GM13977 (cell line): ENCODE measurements around the gene L3MBTL2.

ENCODE experiments used
- DNase-seq: peaks from one replicate; pipeline ENCODE4 v3.0.0; 2012; ENCODE audit warnings: low spot score
- CTCF ChIP-seq: IDR thresholded peaks from 2 replicates; pipeline ENCODE4 v1.5.1; 2012; ENCODE audit warnings: mild to moderate bottlenecking, control low read depth; ENCODE audit not compliant: insufficient read depth; ENCODE audit errors: extremely low read depth, missing control alignments
- in situ Hi-C: fragments of 300-500 bp; cut with MboI; formaldehyde crosslinking; loops from one replicate; pipeline ENCODE4 v1.12.0; 2022; ENCODE audit warnings: low sequenced_read_pairs, low pct_unique_long_range_greater_than_20kb, mixed read lengths, inconsistent platforms; ENCODE audit not compliant: unreplicated experiment

L3MBTL2 gene

GRCh38 chr22:41204992-41205900 is at the start of gene L3MBTL2:
Gene L3MBTL2 (plus strand): TSS chr22:41205312. CDS start chr22:41205363, 51 bp downstream.
- in situ Hi-C loops: no loop called here
- peak; percentile 98 for DNase-seq
- TF ChIP-seq CTCF: no peak

- in situ Hi-C loops: no loop called here
- TF ChIP-seq CTCF: no peak
- DNase-seq: no peak
Measured at GRCh38 chr22:41157083-41157482, 48.0 kb upstream of the L3MBTL2 start.

- no peak for DNase-seq
- no peak for TF ChIP-seq CTCF
- in situ Hi-C loops: no loop called here
Measured at GRCh38 chr22:41169157-41169556, 36.0 kb upstream of the L3MBTL2 start.

- in situ Hi-C loops: no loop called here
- TF ChIP-seq CTCF: no peak
- no peak for DNase-seq
Measured at GRCh38 chr22:41171996-41172395, 33.1 kb upstream of the L3MBTL2 start.

GRCh38 chr22:41175546-41175945 is 29.6 kb upstream of the L3MBTL2 start:
- no peak for TF ChIP-seq CTCF
- no peak for DNase-seq
- in situ Hi-C loops: no loop called here

- DNase-seq: no peak
- in situ Hi-C loops: no loop called here
- no peak for TF ChIP-seq CTCF
Measured at GRCh38 chr22:41177040-41177621, 28.0 kb upstream of the L3MBTL2 start.
